ENCODE data around the gene GCLC. TPM values are rescaled to one million over a fixed set of nuclear protein-coding genes. Genes with fewer than 3 reads are reported as not detected.

The GCLC gene
- polyA plus RNA-seq, 1 donor from 2014 or later, result 10.4 TPM

DNA sequence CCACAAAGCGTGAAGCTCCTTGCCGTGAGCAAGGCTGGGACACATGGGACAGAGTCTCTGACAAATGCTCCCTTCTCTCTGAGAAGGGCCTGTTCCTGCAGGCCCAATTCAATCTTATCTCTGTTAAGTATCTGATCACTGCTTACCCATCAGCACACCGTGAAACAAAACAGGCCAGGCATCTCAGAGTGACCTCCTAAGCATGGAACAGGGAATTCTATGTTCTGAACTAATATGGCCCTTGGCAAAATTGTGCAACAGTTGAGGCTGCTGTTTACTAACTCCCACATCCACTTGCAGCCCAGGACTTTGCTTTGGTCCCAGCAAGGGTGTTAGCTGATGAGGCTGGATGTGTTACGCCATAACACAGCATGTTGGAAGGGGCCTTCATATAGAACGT lies 79.2 kb downstream of the GCLC start:
- Histone ChIP-seq H3K27me3 (ENCODE audit: insufficient read depth, low read depth, low read length) (no peaks in the 10 kb centered on the region), H3K9ac (ENCODE audit: low read length) (no peak overlapping the region), H3K36me3 (ENCODE audit: insufficient read depth, low read length) (no peaks in the 10 kb centered on the region), H3K4me3 (ENCODE audit: low read length) (no peak overlapping the region), H3F3A (ENCODE audit: insufficient read depth, low read length, poor library complexity, severe bottlenecking) (no peaks in the 10 kb centered on the region), H3K79me2 (replicated peaks; ENCODE audit: insufficient read depth, low read length) (no peaks in the 10 kb centered on the region), H3K9me2 (ENCODE audit: insufficient read depth, low read length) (no peaks in the 10 kb centered on the region), H3K27ac (ENCODE audit: low read length) (no peak overlapping the region), H3K9me3 (ENCODE audit: low read length) (no peaks in the 10 kb centered on the region), H3K4me2 (ENCODE audit: low read length) (no peak overlapping the region), H2AFZ (ENCODE audit: low read depth, low read length) (no peak overlapping the region), H4K20me1 (ENCODE audit: insufficient read depth) (no peaks in the 10 kb centered on the region)
- TF ChIP-seq, protein P1, sequence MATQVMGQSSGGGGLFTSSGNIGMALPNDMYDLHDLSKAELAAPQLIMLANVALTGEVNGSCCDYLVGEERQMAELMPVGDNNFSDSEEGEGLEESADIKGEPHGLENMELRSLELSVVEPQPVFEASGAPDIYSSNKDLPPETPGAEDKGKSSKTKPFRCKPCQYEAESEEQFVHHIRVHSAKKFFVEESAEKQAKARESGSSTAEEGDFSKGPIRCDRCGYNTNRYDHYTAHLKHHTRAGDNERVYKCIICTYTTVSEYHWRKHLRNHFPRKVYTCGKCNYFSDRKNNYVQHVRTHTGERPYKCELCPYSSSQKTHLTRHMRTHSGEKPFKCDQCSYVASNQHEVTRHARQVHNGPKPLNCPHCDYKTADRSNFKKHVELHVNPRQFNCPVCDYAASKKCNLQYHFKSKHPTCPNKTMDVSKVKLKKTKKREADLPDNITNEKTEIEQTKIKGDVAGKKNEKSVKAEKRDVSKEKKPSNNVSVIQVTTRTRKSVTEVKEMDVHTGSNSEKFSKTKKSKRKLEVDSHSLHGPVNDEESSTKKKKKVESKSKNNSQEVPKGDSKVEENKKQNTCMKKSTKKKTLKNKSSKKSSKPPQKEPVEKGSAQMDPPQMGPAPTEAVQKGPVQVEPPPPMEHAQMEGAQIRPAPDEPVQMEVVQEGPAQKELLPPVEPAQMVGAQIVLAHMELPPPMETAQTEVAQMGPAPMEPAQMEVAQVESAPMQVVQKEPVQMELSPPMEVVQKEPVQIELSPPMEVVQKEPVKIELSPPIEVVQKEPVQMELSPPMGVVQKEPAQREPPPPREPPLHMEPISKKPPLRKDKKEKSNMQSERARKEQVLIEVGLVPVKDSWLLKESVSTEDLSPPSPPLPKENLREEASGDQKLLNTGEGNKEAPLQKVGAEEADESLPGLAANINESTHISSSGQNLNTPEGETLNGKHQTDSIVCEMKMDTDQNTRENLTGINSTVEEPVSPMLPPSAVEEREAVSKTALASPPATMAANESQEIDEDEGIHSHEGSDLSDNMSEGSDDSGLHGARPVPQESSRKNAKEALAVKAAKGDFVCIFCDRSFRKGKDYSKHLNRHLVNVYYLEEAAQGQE (IDR thresholded peaks at IDR 0.05; ENCODE audit: borderline replicate concordance), result no peak
- no peak for TF ChIP-seq RAD21 (conservative IDR thresholded peaks at IDR 0.05)
- TF ChIP-seq EZH2 (IDR thresholded peaks at IDR 0.05; ENCODE audit: borderline replicate concordance, insufficient read depth, low read length, poor library complexity, severe bottlenecking), result no peak
- no peak for TF ChIP-seq TAF1 (IDR thresholded peaks at IDR 0.05; ENCODE audit: low read depth)
- TF ChIP-seq, protein P2, sequence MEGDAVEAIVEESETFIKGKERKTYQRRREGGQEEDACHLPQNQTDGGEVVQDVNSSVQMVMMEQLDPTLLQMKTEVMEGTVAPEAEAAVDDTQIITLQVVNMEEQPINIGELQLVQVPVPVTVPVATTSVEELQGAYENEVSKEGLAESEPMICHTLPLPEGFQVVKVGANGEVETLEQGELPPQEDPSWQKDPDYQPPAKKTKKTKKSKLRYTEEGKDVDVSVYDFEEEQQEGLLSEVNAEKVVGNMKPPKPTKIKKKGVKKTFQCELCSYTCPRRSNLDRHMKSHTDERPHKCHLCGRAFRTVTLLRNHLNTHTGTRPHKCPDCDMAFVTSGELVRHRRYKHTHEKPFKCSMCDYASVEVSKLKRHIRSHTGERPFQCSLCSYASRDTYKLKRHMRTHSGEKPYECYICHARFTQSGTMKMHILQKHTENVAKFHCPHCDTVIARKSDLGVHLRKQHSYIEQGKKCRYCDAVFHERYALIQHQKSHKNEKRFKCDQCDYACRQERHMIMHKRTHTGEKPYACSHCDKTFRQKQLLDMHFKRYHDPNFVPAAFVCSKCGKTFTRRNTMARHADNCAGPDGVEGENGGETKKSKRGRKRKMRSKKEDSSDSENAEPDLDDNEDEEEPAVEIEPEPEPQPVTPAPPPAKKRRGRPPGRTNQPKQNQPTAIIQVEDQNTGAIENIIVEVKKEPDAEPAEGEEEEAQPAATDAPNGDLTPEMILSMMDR (IDR thresholded peaks at IDR 0.05; ENCODE audit: poor library complexity, severe bottlenecking), result no peak
- no peak for TF ChIP-seq SMC3 (conservative IDR thresholded peaks at IDR 0.05; ENCODE audit: poor library complexity)
- TF ChIP-seq POLR2AphosphoS5 (IDR thresholded peaks at IDR 0.05), result no peak
- no peak for TF ChIP-seq MXI1 (conservative IDR thresholded peaks at IDR 0.05; ENCODE audit: poor library complexity, severe bottlenecking)
- TF ChIP-seq EP300 (conservative IDR thresholded peaks at IDR 0.05; ENCODE audit: poor library complexity, severe bottlenecking), result no peak

DNA sequence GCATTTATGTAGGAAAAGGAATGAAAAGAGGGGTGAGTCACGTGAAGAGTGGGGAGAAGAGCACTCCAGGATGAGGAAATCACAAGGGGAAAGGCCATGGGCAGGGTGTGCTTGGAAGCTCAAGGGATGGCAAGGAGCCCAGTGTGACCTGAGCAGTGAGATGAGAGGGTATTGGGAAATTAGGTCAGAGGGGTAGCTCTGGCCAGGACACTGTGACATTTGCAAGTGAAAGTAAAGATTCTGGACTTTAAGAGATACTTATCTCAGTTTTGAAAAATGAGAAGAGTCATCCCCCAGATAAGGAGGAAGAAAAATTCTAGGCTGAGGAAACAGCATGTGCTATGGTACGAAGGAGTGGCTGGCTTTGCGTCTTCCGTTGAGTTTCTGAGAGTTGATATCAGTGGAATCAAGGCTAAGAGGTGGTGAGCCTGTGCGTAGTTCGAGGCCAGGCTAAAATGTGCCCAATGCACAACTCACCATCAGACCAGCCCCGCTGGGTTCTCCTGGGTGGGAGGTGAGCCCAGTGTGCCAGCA lies 79.9 kb downstream of the GCLC start:
- Histone ChIP-seq H3K27me3 (ENCODE audit: insufficient read depth, low read depth, low read length) (no peaks in the 10 kb centered on the region), H3K9ac (ENCODE audit: low read length) (no peak overlapping the region), H3K4me2 (ENCODE audit: low read length) (no peak overlapping the region), H3F3A (ENCODE audit: insufficient read depth, low read length, poor library complexity, severe bottlenecking) (no peaks in the 10 kb centered on the region), H3K27ac (ENCODE audit: low read length) (no peak overlapping the region), H3K79me2 (replicated peaks; ENCODE audit: insufficient read depth, low read length) (no peaks in the 10 kb centered on the region), H3K9me2 (ENCODE audit: insufficient read depth, low read length) (no peaks in the 10 kb centered on the region), H3K9me3 (ENCODE audit: low read length) (no peaks in the 10 kb centered on the region), H3K4me3 (ENCODE audit: low read length) (no peak overlapping the region), H4K20me1 (ENCODE audit: insufficient read depth) (no peaks in the 10 kb centered on the region), H3K36me3 (ENCODE audit: insufficient read depth, low read length) (no peaks in the 10 kb centered on the region), H2AFZ (ENCODE audit: low read depth, low read length) (no peak overlapping the region)
- TF ChIP-seq TAF1 (IDR thresholded peaks at IDR 0.05; ENCODE audit: low read depth) (no peak), POLR2AphosphoS5 (IDR thresholded peaks at IDR 0.05) (no peak), MXI1 (conservative IDR thresholded peaks at IDR 0.05; ENCODE audit: poor library complexity, severe bottlenecking) (no peak), EZH2 (IDR thresholded peaks at IDR 0.05; ENCODE audit: borderline replicate concordance, insufficient read depth, low read length, poor library complexity, severe bottlenecking) (no peak), SMC3 (conservative IDR thresholded peaks at IDR 0.05; ENCODE audit: poor library complexity) (no peak), RAD21 (conservative IDR thresholded peaks at IDR 0.05) (no peak)
- TF ChIP-seq, protein P1 (IDR thresholded peaks at IDR 0.05; ENCODE audit: borderline replicate concordance), result no peak
- TF ChIP-seq, protein P2 (IDR thresholded peaks at IDR 0.05; ENCODE audit: poor library complexity, severe bottlenecking), result no peak

Measured in neural cell (in vitro differentiated cells).